HepG2 (cell line): ENCODE measurements around the gene ADCY9. TPM values are rescaled to one million over a fixed set of nuclear protein-coding genes. Genes with fewer than 3 reads are reported as not detected.

Experiments
- ATAC-seq: fragments of 200-7000 bp; cut with Tn5 transposase; 3 replicates; pipeline ENCODE4 v1.9.1; 2020; ENCODE audit warnings: mild to moderate bottlenecking, moderate library complexity
- BruUV-seq: library from RNA; stranded (reverse); fragments of 400-500 nt; replicated peaks from 2 replicates; lab custom pipeline; 2021; lab: Mats Ljungman, UMichigan
- CTCF ChIA-PET: fragments of 300-600 bp; formaldehyde crosslinking; extraction: SDS; loops from one replicate; lab custom pipeline; 2021; ENCODE audit warnings: low total read pairs, inconsistent platforms, low intra/inter-chr PET ratio; lab: Yijun Ruan, JAX
- POLR2A ChIA-PET: fragments of 350-600 bp; sonication (Branson Sonifier 250); formaldehyde crosslinking; loops from one replicate; lab custom pipeline; 2020; ENCODE audit warnings: antibody characterized with exemption, inconsistent platforms; lab: Yijun Ruan, JAX
- DNase-seq: peaks from one replicate; pipeline ENCODE4 v3.0.0-alpha.2; 2015; ENCODE audit warnings: low spot score
- FAIRE-seq: peaks from 3 replicates; lab custom pipeline; 2011; peaks lifted over from hg19 to GRCh38; lab: Jason Lieb, UNC
- H2AFZ ChIP-seq: one replicate; pipeline ENCODE4 v1.6.1; 2011; ENCODE audit warnings: low read length, inconsistent platforms
- H3K27ac ChIP-seq: fragments of 300-600 bp; 3 replicates; pipeline ENCODE4 v1.8.0; 2011; ENCODE audit warnings: mixed run types, mild to moderate bottlenecking, mixed read lengths, low read length, inconsistent platforms; ENCODE audit not compliant: insufficient read depth; ENCODE audit errors: extremely low read length
- H3K27me3 ChIP-seq, 2 experiments: fragments of 200-600 bp in 1 of 2; 2 replicates in 1 of 2; 3 replicates in 1 of 2; pipeline versions ENCODE4 v1.6.0 to v1.8.0; 2011; ENCODE audit warnings: low read length in 2 of 2, mild to moderate bottlenecking in 2 of 2, moderate library complexity in 2 of 2, inconsistent platforms in 1 of 2; ENCODE audit not compliant: insufficient read depth in 2 of 2, control insufficient read depth in 1 of 2
- H3K36me3 ChIP-seq, 2 experiments: fragments of 200-600 bp in 1 of 2; replicated peaks in 1 of 2; 2 replicates in 1 of 2; 3 replicates in 1 of 2; pipeline versions ENCODE4 v1.5.1 to v1.8.0; 2011; ENCODE audit warnings: low read length in 2 of 2, inconsistent platforms in 1 of 2; ENCODE audit not compliant: insufficient read depth in 2 of 2, control insufficient read depth in 1 of 2
- H3K4me1 ChIP-seq: 2 replicates; pipeline ENCODE4 v1.5.1; 2012; ENCODE audit warnings: low read length, inconsistent platforms; ENCODE audit not compliant: insufficient read depth
- H3K4me2 ChIP-seq: 2 replicates; pipeline ENCODE4 v1.6.0; 2011; ENCODE audit warnings: low read depth, low read length, inconsistent platforms
- H3K4me3 ChIP-seq, 3 experiments: fragments of 200-600 bp in 1 of 3; sonication (generic), shearing (Covaris generic) in 1 of 3; replicated peaks in 1 of 3; 2 replicates each; pipeline ENCODE4 v1.5.1; 2011 to 2016; ENCODE audit warnings: low read length in 3 of 3, inconsistent platforms in 2 of 3, low read depth in 2 of 3, mild to moderate bottlenecking in 2 of 3, control low read depth in 1 of 3, mixed read lengths in 1 of 3; ENCODE audit not compliant: insufficient read depth in 1 of 3
- H3K79me2 ChIP-seq: one replicate; pipeline ENCODE4 v1.6.1; 2011; ENCODE audit warnings: low read length, inconsistent platforms; ENCODE audit not compliant: insufficient read depth
- H3K9ac ChIP-seq: 2 replicates; pipeline ENCODE4 v1.6.0; 2011; ENCODE audit warnings: mild to moderate bottlenecking, low read depth, low read length, inconsistent platforms; ENCODE audit not compliant: insufficient read depth
- H3K9me3 ChIP-seq: 2 replicates; pipeline ENCODE4 v1.5.1; 2012; ENCODE audit warnings: mild to moderate bottlenecking, low read length
- H4K20me1 ChIP-seq: 2 replicates; pipeline ENCODE4 v1.6.0; 2011; ENCODE audit warnings: inconsistent platforms, mild to moderate bottlenecking, low read length, moderate library complexity; ENCODE audit not compliant: insufficient read depth
- DR1 ChIP-seq: sonication (generic); formaldehyde crosslinking; IDR thresholded peaks from 2 replicates; pipeline ENCODE4 v1.8.0; 2021; ENCODE audit warnings: mild to moderate bottlenecking, missing genetic modification reagents, inconsistent platforms
- HMGA1 ChIP-seq: sonication (generic); formaldehyde crosslinking; conservative IDR thresholded peaks from 2 replicates; pipeline ENCODE4 v1.4.0; 2020; ENCODE audit warnings: missing genetic modification reagents
- IRF2 ChIP-seq: IDR thresholded peaks from 2 replicates; pipeline ENCODE4 v1.6.1; 2018; ENCODE audit warnings: missing genetic modification reagents, missing compliant biosample characterization
- KDM1A ChIP-seq: IDR thresholded peaks from 2 replicates; pipeline ENCODE4 v1.6.1; 2016; ENCODE audit warnings: missing compliant biosample characterization
- PRPF4 ChIP-seq: fragments of 200-400 bp; formaldehyde crosslinking; IDR thresholded peaks from 2 replicates; pipeline ENCODE4 v1.6.1; 2016; ENCODE audit warnings: low read length, low read depth; ENCODE audit not compliant: poor library complexity, severe bottlenecking
- SPEN ChIP-seq: sonication (generic); formaldehyde crosslinking; IDR thresholded peaks from 2 replicates; pipeline ENCODE4 v1.5.1; 2020; ENCODE audit warnings: low read depth, mild to moderate bottlenecking, missing genetic modification reagents
- TBP ChIP-seq: sonication (generic); formaldehyde crosslinking; IDR thresholded peaks from 2 replicates; pipeline ENCODE4 v1.5.0; 2020; ENCODE audit warnings: missing genetic modification reagents
- TEAD2 ChIP-seq: sonication (generic); formaldehyde crosslinking; IDR thresholded peaks from 2 replicates; pipeline ENCODE4 v1.9.0; 2021; ENCODE audit warnings: missing genetic modification reagents
- ZBTB43 ChIP-seq: sonication (generic); formaldehyde crosslinking; conservative IDR thresholded peaks from 2 replicates; pipeline ENCODE4 v1.4.0; 2020; ENCODE audit warnings: missing genetic modification reagents
- ZGPAT ChIP-seq: IDR thresholded peaks from 2 replicates; pipeline ENCODE4 v1.6.1; 2016; ENCODE audit warnings: mild to moderate bottlenecking
- ZNF432 ChIP-seq: sonication (generic); formaldehyde crosslinking; IDR thresholded peaks from 2 replicates; pipeline ENCODE4 v1.5.0; 2020; ENCODE audit warnings: missing genetic modification reagents, mild to moderate bottlenecking, borderline replicate concordance
- ZNF501 ChIP-seq: sonication (generic); formaldehyde crosslinking; IDR thresholded peaks from 2 replicates; pipeline ENCODE4 v1.5.1; 2020; ENCODE audit warnings: mild to moderate bottlenecking, moderate library complexity, missing genetic modification reagents
- ZNF512 ChIP-seq: sonication (generic); formaldehyde crosslinking; IDR thresholded peaks from 2 replicates; pipeline ENCODE4 v1.4.0; 2020; ENCODE audit warnings: mild to moderate bottlenecking, missing genetic modification reagents
- ZNF646 ChIP-seq: sonication (generic); formaldehyde crosslinking; IDR thresholded peaks from 2 replicates; pipeline ENCODE4 v1.9.0; 2021; ENCODE audit warnings: mild to moderate bottlenecking, missing genetic modification reagents
- ZNF766 ChIP-seq: sonication (generic); formaldehyde crosslinking; IDR thresholded peaks from 2 replicates; pipeline ENCODE4 v1.5.0; 2020; ENCODE audit warnings: missing genetic modification reagents, borderline replicate concordance
- WGBS: methylation state at CpG from one replicate; pipeline ENCODE4 v1.1.6; 2017; ENCODE audit warnings: low lambda C conversion rate; 5-methylcytosine and 5-hydroxymethylcytosine counted together
- in situ Hi-C: cut with HindIII; loops from 2 replicates; pipeline ENCODE4 v1.10.0; 2017; ENCODE audit warnings: low pct_unique_long_range_greater_than_20kb; ENCODE audit not compliant: extremely low pct_ligation_motif_present
- intact Hi-C: fragments of 100-400 bp; cut with micrococcal nuclease; formaldehyde crosslinking; loops from one replicate; pipeline ENCODE4 v1.10.0; 2022; ENCODE audit not compliant: unreplicated experiment
- polyA plus RNA-seq, 8 experiments: library from polyadenylated mRNA; depleted of rRNA in 3 of 8; stranded (reverse) in 7 of 8; unstranded in 1 of 8; fragments of >200 nt; fragmentation: Illumina TruSeq in 4 of 8; extraction: Trizol in 4 of 8; gene quantifications; 2 replicates each; pipeline versions ENCODE4 v1.2.1 to v1.2.3, GENCODE V29; 2011 to 2016; ENCODE audit warnings: low read depth in 4 of 8, missing spikeins in 1 of 8, mixed read lengths in 1 of 8; ENCODE audit not compliant: insufficient read depth in 1 of 8
- total RNA-seq, 5 experiments: library from RNA; depleted of rRNA; stranded (reverse); fragments of >200 nt; fragmentation: Illumina TruSeq; extraction: Trizol; gene quantifications; 2 replicates each; pipeline ENCODE4 v1.2.3, GENCODE V29; 2016; ENCODE audit warnings: low read depth in 1 of 5

The ADCY9 gene
- total and polyA plus RNA-seq, 2 of the 13 experiments (the other 11 are each of a cell fraction or from before 2014, with no cell fraction given): 11.2 to 13.9 TPM

- Histone ChIP-seq H3K27ac (no peak overlapping the region), H3K79me2 (peaks cover 5% of the 10 kb centered on the region), H4K20me1 (no peaks in the 10 kb centered on the region), H3K4me1 (peaks cover 24% of the 10 kb centered on the region), H3K27me3 (no peaks in the 10 kb centered on the region), H3K4me3 (no peak overlapping the region), H3K9me3 (no peaks in the 10 kb centered on the region), H2AFZ (no peak overlapping the region), H3K9ac (no peak overlapping the region), H3K4me2 (no peak overlapping the region), H3K36me3 (0 out of 5 replicates have a peak, but pooled peaks cover 0 to 4% of the 10 kb centered on the region in 2 experiments)
- ChIA-PET POLR2A (no interaction called here), CTCF (no interaction called here)
- FAIRE-seq (no peak), ATAC-seq (no peak), DNase-seq (no peak)
- in situ Hi-C loops (no loop called here), intact Hi-C loops (no loop called here)
- whole genome bisulfite sequencing: 97% methylated on average over 10 of the region's 10 CpGs
- BruUV-seq: no TSS peak
- TF ChIP-seq HMGA1 (CRISPR knock-in tag): no peak
- TF ChIP-seq ZBTB43: no peak
- no peak for TF ChIP-seq ZGPAT (CRISPR knock-in tag)
- no peak for TF ChIP-seq TEAD2
- TF ChIP-seq ZNF501 (CRISPR knock-in tag): no peak
- TF ChIP-seq KDM1A (CRISPR knock-in tag): no peak
- no peak for TF ChIP-seq SPEN (CRISPR knock-in tag)
- TF ChIP-seq ZNF512 (CRISPR knock-in tag): no peak
- TF ChIP-seq PRPF4: no peak
- no peak for TF ChIP-seq ZNF646 (CRISPR knock-in tag)
- TF ChIP-seq TBP (CRISPR knock-in tag): no peak
- no peak for TF ChIP-seq ZNF432 (CRISPR knock-in tag)
- no peak for TF ChIP-seq DR1 (CRISPR knock-in tag)
- no peak for TF ChIP-seq IRF2 (CRISPR knock-in tag)
- TF ChIP-seq ZNF766 (CRISPR knock-in tag): no peak
Observed at GRCh38 chr16:4070936-4071335, 45.3 kb downstream of the ADCY9 start.
